Small intestine (tissue), 7 donors: Measurements from ENCODE around the gene APOBEC2. TPM values are rescaled to one million over a fixed set of nuclear protein-coding genes. Genes with fewer than 3 reads are reported as not detected.

Experiments used
- DNase-seq, 2 donors: peaks; one replicate each; pipeline versions ENCODE4 v3.0.0 to v3.0.0-alpha.2; 2013
- FAIRE-seq: peaks from 2 replicates; lab custom pipeline; 2012; peaks lifted over from hg19 to GRCh38; lab: Jason Lieb, UNC
- H3K27ac ChIP-seq, 3 donors: one replicate each; pipeline ENCODE4 v1.5.1; 2013; ENCODE audit warnings: low read length in 2 of 3, mild to moderate bottlenecking in 2 of 3, control low read depth in 1 of 3, inconsistent platforms in 1 of 3, low read depth in 1 of 3, moderate library complexity in 1 of 3
- H3K27me3 ChIP-seq, 3 donors: one replicate each; pipeline ENCODE4 v1.6.1; 2013; ENCODE audit warnings: low read length in 3 of 3, inconsistent platforms in 1 of 3; ENCODE audit not compliant: control insufficient read depth in 3 of 3, insufficient read depth in 3 of 3
- H3K36me3 ChIP-seq, 3 donors: one replicate each; pipeline ENCODE4 v1.6.1; 2013; ENCODE audit warnings: low read length in 3 of 3, inconsistent platforms in 1 of 3, low read depth in 1 of 3, mild to moderate bottlenecking in 1 of 3, moderate library complexity in 1 of 3; ENCODE audit not compliant: control insufficient read depth in 3 of 3, insufficient read depth in 2 of 3
- H3K4me1 ChIP-seq, 3 donors: one replicate each; pipeline ENCODE4 v1.6.1; 2013; ENCODE audit warnings: low read length in 2 of 3, inconsistent platforms in 1 of 3, low read depth in 1 of 3, mild to moderate bottlenecking in 1 of 3, moderate library complexity in 1 of 3; ENCODE audit not compliant: control insufficient read depth in 3 of 3, insufficient read depth in 2 of 3
- H3K4me3 ChIP-seq, 3 donors: one replicate each; pipeline ENCODE4 v1.5.1; 2013; ENCODE audit warnings: low read length in 3 of 3, control low read depth in 1 of 3, inconsistent platforms in 1 of 3, low read depth in 1 of 3, mild to moderate bottlenecking in 1 of 3, moderate library complexity in 1 of 3
- H3K9me3 ChIP-seq, 2 donors: one replicate each; pipeline ENCODE4 v1.6.1; 2013; ENCODE audit warnings: low read depth in 1 of 2, low read length in 1 of 2; ENCODE audit not compliant: control insufficient read depth in 2 of 2, insufficient read depth in 1 of 2
- WGBS, 3 donors: extraction: QIAGEN DNeasy Blood & Tissue Kit; methylation state at CpG; one replicate each; pipeline ENCODE4 v1.1.7; 2013; 5-methylcytosine and 5-hydroxymethylcytosine counted together
- polyA plus RNA-seq, 4 donors: library from polyadenylated mRNA; stranded (reverse) in 3 of 4; unstranded in 1 of 4; fragments of 200-250 nt in 3 of 4; fragments of 120-200 nt in 1 of 4; gene quantifications; one replicate each; pipeline versions ENCODE4 v1.2.1 to v1.2.3, GENCODE V29; 2013
- donor health status: healthy with polysubstance abuse.
- donor health status: control.
- donor health status: control.
- donor health status: Bipolar disorder and iron deficiency.
- donor health status: healthy.

APOBEC2 gene
- polyA plus RNA-seq, 4 donors, result 0.64 to 5.1 (median 3.7) TPM

- no peak overlapping the region for H3K27ac ChIP-seq
- 31 to 54% (median 38%) methylated on average over 1 of the region's 1 CpG for WGBS, 3 donors
- H3K36me3 ChIP-seq, result peaks cover 15 to 43% (median 18%) of the 10 kb centered on the region in 3 donors
Observed at GRCh38 chr6:41090841-41091761, 38.1 kb downstream of the APOBEC2 start.

GRCh38 chr6:41092421-41093140 lies 39.6 kb downstream of the APOBEC2 start:
- WGBS, 3 donors, result 94 to 96% (median 95%) methylated on average over 4 of the region's 4 CpGs
- no peak for DNase-seq
- no peak for FAIRE-seq

More at GRCh38 chr6:41090841-41091761, 38.1 kb downstream of the APOBEC2 start:
- no peaks in the 10 kb centered on the region for H3K9me3 ChIP-seq
- H3K4me3 ChIP-seq, result no peak overlapping the region
- no peak for DNase-seq
- no peak for FAIRE-seq
- H3K27me3 ChIP-seq, result no peaks in the 10 kb centered on the region
- no peaks in the 10 kb centered on the region for H3K4me1 ChIP-seq

GRCh38 chr6:41093729-41094128 lies 40.7 kb downstream of the APOBEC2 start:
- H3K27me3 ChIP-seq, result no peaks in the 10 kb centered on the region
- H3K4me1 ChIP-seq, result no peaks in the 10 kb centered on the region
- FAIRE-seq (no peak), DNase-seq (no peak)
- H3K4me3 ChIP-seq, result no peak overlapping the region
- H3K9me3 ChIP-seq, result no peaks in the 10 kb centered on the region
- H3K27ac ChIP-seq, result no peak overlapping the region
- 91 to 95% (median 93%) methylated on average over 6 of the region's 6 CpGs for WGBS, 3 donors
- H3K36me3 ChIP-seq, result peaks cover 29 to 46% (median 35%) of the 10 kb centered on the region in 3 donors

More at GRCh38 chr6:41092421-41093140, 39.6 kb downstream of the APOBEC2 start:
- H3K9me3 ChIP-seq, result no peaks in the 10 kb centered on the region
- no peak overlapping the region for H3K4me3 ChIP-seq
- peaks cover 18 to 44% (median 28%) of the 10 kb centered on the region in 3 donors for H3K36me3 ChIP-seq
- no peaks in the 10 kb centered on the region for H3K27me3 ChIP-seq
- no peak overlapping the region for H3K27ac ChIP-seq
- no peaks in the 10 kb centered on the region for H3K4me1 ChIP-seq

- DNase-seq (no peak), FAIRE-seq (no peak)
- Histone ChIP-seq H3K27me3 (no peaks in the 10 kb centered on the region), H3K36me3 (peaks cover 25 to 37% (median 31%) of the 10 kb centered on the region in 3 donors), H3K9me3 (no peaks in the 10 kb centered on the region), H3K4me3 (no peak overlapping the region), H3K27ac (no peak overlapping the region), H3K4me1 (no peaks in the 10 kb centered on the region)
- WGBS, 3 donors, result 83 to 92% (median 87%) methylated on average over 5 of the region's 5 CpGs
Observed at GRCh38 chr6:41097467-41098090, 44.6 kb downstream of the APOBEC2 start.

GRCh38 chr6:41098366-41098765 lies 45.4 kb downstream of the APOBEC2 start:
- H3K36me3 ChIP-seq, result peaks cover 25 to 33% (median 30%) of the 10 kb centered on the region in 3 donors
- no peaks in the 10 kb centered on the region for H3K9me3 ChIP-seq
- DNase-seq, result no peak
- no peak for FAIRE-seq
- H3K27ac ChIP-seq, result no peak overlapping the region
- no peak overlapping the region for H3K4me3 ChIP-seq
- WGBS, 3 donors, result 81 to 82% (median 81%) methylated on average over 3 of the region's 3 CpGs
- H3K27me3 ChIP-seq, result no peaks in the 10 kb centered on the region
- no peaks in the 10 kb centered on the region for H3K4me1 ChIP-seq

- FAIRE-seq, result no peak
- Histone ChIP-seq H3K4me3 (no peak overlapping the region), H3K27ac (no peak overlapping the region), H3K36me3 (peaks cover 17 to 22% (median 18%) of the 10 kb centered on the region in 3 donors), H3K4me1 (no peaks in the 10 kb centered on the region), H3K27me3 (no peaks in the 10 kb centered on the region), H3K9me3 (no peaks in the 10 kb centered on the region)
- DNase-seq, result no peak
- WGBS, 3 donors, result 82 to 96% (median 93%) methylated on average over 42 of the region's 42 CpGs
Observed at GRCh38 chr6:41100871-41101287, 47.9 kb downstream of the APOBEC2 start.

GRCh38 chr6:41103847-41104246 lies 50.8 kb downstream of the APOBEC2 start:
- H3K4me1 ChIP-seq, result no peaks in the 10 kb centered on the region
- no peaks in the 10 kb centered on the region for H3K27me3 ChIP-seq
- no peak overlapping the region for H3K4me3 ChIP-seq
- DNase-seq (no peak), FAIRE-seq (no peak)
- no peak overlapping the region for H3K27ac ChIP-seq
- peaks cover 4 to 10% (median 8%) of the 10 kb centered on the region in 3 donors for H3K36me3 ChIP-seq
- H3K9me3 ChIP-seq, result no peaks in the 10 kb centered on the region
- 80 to 86% (median 84%) methylated on average over 3 of the region's 3 CpGs for WGBS, 3 donors

- H3K4me3 ChIP-seq, result no peak overlapping the region
- 86 to 89% (median 87%) methylated on average over 3 of the region's 3 CpGs for WGBS, 3 donors
- no peak overlapping the region for H3K27ac ChIP-seq
- no peak for DNase-seq
- no peak for FAIRE-seq
- peaks cover 0 to 2% (median 0%) of the 10 kb centered on the region in 3 donors for H3K36me3 ChIP-seq
- H3K9me3 ChIP-seq, result no peaks in the 10 kb centered on the region
- no peaks in the 10 kb centered on the region for H3K27me3 ChIP-seq
- no peaks in the 10 kb centered on the region for H3K4me1 ChIP-seq
Observed at GRCh38 chr6:41111017-41111416, 58.0 kb downstream of the APOBEC2 start.
